ENCODE measurements around the gene FHIT.

Gene FHIT

GRCh38 chr3:61264281-61264680 is 13.0 kb upstream of the FHIT start:
- Histone ChIP-seq H3K36me3 (ENCODE audit: insufficient read depth, low read length) (no peaks in the 10 kb centered on the region), H3K27ac (ENCODE audit: low read depth, low read length) (no peak overlapping the region), H2AFZ (ENCODE audit: low read length, unreplicated experiment) (no peak overlapping the region)

GRCh38 chr3:61257148-61257547 is 5.9 kb upstream of the FHIT start:
- Histone ChIP-seq H3K27me3 (ENCODE audit: insufficient read depth, low read length) (no peaks in the 10 kb centered on the region), H3K4me3 (ENCODE audit: low read depth, low read length) (no peak overlapping the region), H3K79me2 (ENCODE audit: control insufficient read depth, insufficient read depth, low read length, unreplicated experiment) (no peaks in the 10 kb centered on the region), H3K36me3 (ENCODE audit: insufficient read depth, low read length) (no peaks in the 10 kb centered on the region), H3K27ac (ENCODE audit: low read depth, low read length) (no peak overlapping the region), H3K4me1 (ENCODE audit: control insufficient read depth, insufficient read depth, low read length, unreplicated experiment) (peaks cover 6% of the 10 kb centered on the region), H2AFZ (ENCODE audit: low read length, unreplicated experiment) (no peak overlapping the region)

More at GRCh38 chr3:61264281-61264680, 13.0 kb upstream of the FHIT start:
- Histone ChIP-seq H3K4me3 (ENCODE audit: low read depth, low read length) (no peak overlapping the region), H3K79me2 (ENCODE audit: control insufficient read depth, insufficient read depth, low read length, unreplicated experiment) (no peaks in the 10 kb centered on the region), H3K27me3 (ENCODE audit: insufficient read depth, low read length) (no peaks in the 10 kb centered on the region; the same call in 1 of the 2 replicates), H3K4me1 (ENCODE audit: control insufficient read depth, insufficient read depth, low read length, unreplicated experiment) (no peaks in the 10 kb centered on the region)

- Histone ChIP-seq H3K79me2 (ENCODE audit: control insufficient read depth, insufficient read depth, low read length, unreplicated experiment) (no peaks in the 10 kb centered on the region), H3K4me1 (ENCODE audit: control insufficient read depth, insufficient read depth, low read length, unreplicated experiment) (peaks cover 9% of the 10 kb centered on the region), H3K36me3 (ENCODE audit: insufficient read depth, low read length) (no peaks in the 10 kb centered on the region), H3K27me3 (ENCODE audit: insufficient read depth, low read length) (no peaks in the 10 kb centered on the region), H3K27ac (ENCODE audit: low read depth, low read length) (no peak overlapping the region), H2AFZ (ENCODE audit: low read length, unreplicated experiment) (no peak overlapping the region), H3K4me3 (ENCODE audit: low read depth, low read length) (no peak overlapping the region)
Observed at GRCh38 chr3:61253756-61254155, 2.5 kb upstream of the FHIT start.

GRCh38 chr3:61252836-61253235 is 1.6 kb upstream of the FHIT start:
- no peak overlapping the region for H2AFZ ChIP-seq (ENCODE audit: low read length, unreplicated experiment)
- no peaks in the 10 kb centered on the region for H3K36me3 ChIP-seq (ENCODE audit: insufficient read depth, low read length)
- H3K4me1 ChIP-seq (ENCODE audit: control insufficient read depth, insufficient read depth, low read length, unreplicated experiment) = peaks cover 9% of the 10 kb centered on the region
- H3K27ac ChIP-seq (ENCODE audit: low read depth, low read length) = no peak overlapping the region
- no peaks in the 10 kb centered on the region for H3K79me2 ChIP-seq (ENCODE audit: control insufficient read depth, insufficient read depth, low read length, unreplicated experiment)
- no peak overlapping the region for H3K4me3 ChIP-seq (ENCODE audit: low read depth, low read length)
- H3K27me3 ChIP-seq (ENCODE audit: insufficient read depth, low read length) = no peaks in the 10 kb centered on the region

- Histone ChIP-seq H3K79me2 (ENCODE audit: control insufficient read depth, insufficient read depth, low read length, unreplicated experiment) (no peaks in the 10 kb centered on the region), H2AFZ (ENCODE audit: low read length, unreplicated experiment) (peak overlapping the region; percentile 89), H3K4me1 (ENCODE audit: control insufficient read depth, insufficient read depth, low read length, unreplicated experiment) (peaks cover 9% of the 10 kb centered on the region), H3K4me3 (ENCODE audit: low read depth, low read length) (peak overlapping the region; percentile 96), H3K27me3 (ENCODE audit: insufficient read depth, low read length) (no peaks in the 10 kb centered on the region), H3K36me3 (ENCODE audit: insufficient read depth, low read length) (no peaks in the 10 kb centered on the region), H3K27ac (ENCODE audit: low read depth, low read length) (no peak overlapping the region)
Observed at GRCh38 chr3:61250784-61251173, 473 bp downstream of the FHIT start.

- H2AFZ ChIP-seq (ENCODE audit: low read length, unreplicated experiment) = no peak overlapping the region
- H3K36me3 ChIP-seq (ENCODE audit: insufficient read depth, low read length) = no peaks in the 10 kb centered on the region
- no peaks in the 10 kb centered on the region for H3K27me3 ChIP-seq (ENCODE audit: insufficient read depth, low read length)
- H3K4me1 ChIP-seq (ENCODE audit: control insufficient read depth, insufficient read depth, low read length, unreplicated experiment) = peaks cover 9% of the 10 kb centered on the region
- no peak overlapping the region for H3K27ac ChIP-seq (ENCODE audit: low read depth, low read length)
- no peaks in the 10 kb centered on the region for H3K79me2 ChIP-seq (ENCODE audit: control insufficient read depth, insufficient read depth, low read length, unreplicated experiment)
- no peak overlapping the region for H3K4me3 ChIP-seq (ENCODE audit: low read depth, low read length)
Observed at GRCh38 chr3:61248496-61248895, 2.8 kb downstream of the FHIT start.

- Histone ChIP-seq H3K36me3 (ENCODE audit: insufficient read depth, low read length) (no peaks in the 10 kb centered on the region), H3K79me2 (ENCODE audit: control insufficient read depth, insufficient read depth, low read length, unreplicated experiment) (no peaks in the 10 kb centered on the region), H3K4me3 (ENCODE audit: low read depth, low read length) (no peak overlapping the region), H3K4me1 (ENCODE audit: control insufficient read depth, insufficient read depth, low read length, unreplicated experiment) (peaks cover 3% of the 10 kb centered on the region), H3K27ac (ENCODE audit: low read depth, low read length) (no peak overlapping the region), H3K27me3 (ENCODE audit: insufficient read depth, low read length) (no peaks in the 10 kb centered on the region), H2AFZ (ENCODE audit: low read length, unreplicated experiment) (no peak overlapping the region)
Observed at GRCh38 chr3:61247191-61247590, 4.1 kb downstream of the FHIT start.

- H3K4me1 ChIP-seq (ENCODE audit: control insufficient read depth, insufficient read depth, low read length, unreplicated experiment) = peaks cover 6% of the 10 kb centered on the region
- no peak overlapping the region for H2AFZ ChIP-seq (ENCODE audit: low read length, unreplicated experiment)
Observed at GRCh38 chr3:61239871-61240270, 11.4 kb downstream of the FHIT start.

GRCh38 chr3:61237858-61238257 is 13.4 kb downstream of the FHIT start:
- no peak overlapping the region for H3K27ac ChIP-seq (ENCODE audit: low read depth, low read length)
- H3K27me3 ChIP-seq (ENCODE audit: insufficient read depth, low read length) = no peaks in the 10 kb centered on the region
- H3K36me3 ChIP-seq (ENCODE audit: insufficient read depth, low read length) = no peaks in the 10 kb centered on the region
- no peaks in the 10 kb centered on the region for H3K79me2 ChIP-seq (ENCODE audit: control insufficient read depth, insufficient read depth, low read length, unreplicated experiment)
- H3K4me1 ChIP-seq (ENCODE audit: control insufficient read depth, insufficient read depth, low read length, unreplicated experiment) = peaks cover 6% of the 10 kb centered on the region
- no peak overlapping the region for H3K4me3 ChIP-seq (ENCODE audit: low read depth, low read length)
- no peak overlapping the region for H2AFZ ChIP-seq (ENCODE audit: low read length, unreplicated experiment)

More at GRCh38 chr3:61239871-61240270, 11.4 kb downstream of the FHIT start:
- Histone ChIP-seq H3K4me3 (ENCODE audit: low read depth, low read length) (no peak overlapping the region), H3K27me3 (ENCODE audit: insufficient read depth, low read length) (no peaks in the 10 kb centered on the region), H3K27ac (ENCODE audit: low read depth, low read length) (no peak overlapping the region), H3K36me3 (ENCODE audit: insufficient read depth, low read length) (no peaks in the 10 kb centered on the region), H3K79me2 (ENCODE audit: control insufficient read depth, insufficient read depth, low read length, unreplicated experiment) (no peaks in the 10 kb centered on the region)

GRCh38 chr3:61236556-61236955 is 14.7 kb downstream of the FHIT start:
- Histone ChIP-seq H2AFZ (ENCODE audit: low read length, unreplicated experiment) (no peak overlapping the region), H3K79me2 (ENCODE audit: control insufficient read depth, insufficient read depth, low read length, unreplicated experiment) (no peaks in the 10 kb centered on the region), H3K4me1 (ENCODE audit: control insufficient read depth, insufficient read depth, low read length, unreplicated experiment) (peaks cover 6% of the 10 kb centered on the region), H3K27ac (ENCODE audit: low read depth, low read length) (no peak overlapping the region), H3K36me3 (ENCODE audit: insufficient read depth, low read length) (no peaks in the 10 kb centered on the region), H3K4me3 (ENCODE audit: low read depth, low read length) (no peak overlapping the region), H3K27me3 (ENCODE audit: insufficient read depth, low read length) (no peaks in the 10 kb centered on the region)

GRCh38 chr3:61233746-61234145 is 17.5 kb downstream of the FHIT start:
- no peak overlapping the region for H2AFZ ChIP-seq (ENCODE audit: low read length, unreplicated experiment)
- peaks cover 6% of the 10 kb centered on the region for H3K4me1 ChIP-seq (ENCODE audit: control insufficient read depth, insufficient read depth, low read length, unreplicated experiment)
- H3K36me3 ChIP-seq (ENCODE audit: insufficient read depth, low read length) = no peaks in the 10 kb centered on the region
- H3K79me2 ChIP-seq (ENCODE audit: control insufficient read depth, insufficient read depth, low read length, unreplicated experiment) = no peaks in the 10 kb centered on the region
- H3K4me3 ChIP-seq (ENCODE audit: low read depth, low read length) = no peak overlapping the region
- H3K27ac ChIP-seq (ENCODE audit: low read depth, low read length) = no peak overlapping the region
- no peaks in the 10 kb centered on the region for H3K27me3 ChIP-seq (ENCODE audit: insufficient read depth, low read length)

Data from ACC112 (cell line).